Astrocyte (in vitro differentiated cells and primary cell): ENCODE results near the gene HYAL1. TPM values are rescaled to one million over a fixed set of nuclear protein-coding genes. Genes with fewer than 3 reads are reported as not detected.

ENCODE experiments used
- DNase-seq: peaks from one replicate; pipeline ENCODE4 v3.0.0-alpha.2; 2010; ENCODE audit warnings: low read depth
- FAIRE-seq: peaks from 2 replicates; lab custom pipeline; 2011; peaks lifted over from hg19 to GRCh38; lab: Jason Lieb, UNC
- H2AFZ ChIP-seq: 2 replicates; pipeline ENCODE4 v1.6.0; 2012; ENCODE audit warnings: low read depth, low read length, inconsistent platforms
- H3K27ac ChIP-seq: 2 replicates; pipeline ENCODE4 v1.5.1; 2011; ENCODE audit warnings: low read depth, low read length, inconsistent platforms
- H3K27me3 ChIP-seq: 2 replicates; pipeline ENCODE4 v1.6.0; 2011; ENCODE audit warnings: low read length, inconsistent platforms; ENCODE audit not compliant: insufficient read depth
- H3K36me3 ChIP-seq: 2 replicates; pipeline ENCODE4 v1.5.1; 2011; ENCODE audit warnings: low read length, inconsistent platforms; ENCODE audit not compliant: insufficient read depth
- H3K4me1 ChIP-seq: 2 replicates; pipeline ENCODE4 v1.5.1; 2011; ENCODE audit warnings: low read length, inconsistent platforms; ENCODE audit not compliant: insufficient read depth
- H3K4me2 ChIP-seq: 2 replicates; pipeline ENCODE4 v1.6.0; 2012; ENCODE audit warnings: low read length, inconsistent platforms
- H3K4me3 ChIP-seq: 2 replicates; pipeline ENCODE4 v1.5.1; 2011; ENCODE audit warnings: low read depth, mild to moderate bottlenecking, low read length, inconsistent platforms; ENCODE audit not compliant: insufficient read depth
- H3K79me2 ChIP-seq: 2 replicates; pipeline ENCODE4 v1.6.0; 2012; ENCODE audit warnings: mild to moderate bottlenecking, low read length, inconsistent platforms; ENCODE audit not compliant: insufficient read depth
- H3K9ac ChIP-seq: 2 replicates; pipeline ENCODE4 v1.6.0; 2012; ENCODE audit warnings: mild to moderate bottlenecking, low read length, inconsistent platforms
- H3K9me3 ChIP-seq: 2 replicates; pipeline ENCODE4 v1.5.1; 2012; ENCODE audit warnings: low read depth, mild to moderate bottlenecking, low read length, inconsistent platforms; ENCODE audit not compliant: insufficient read depth
- H4K20me1 ChIP-seq: 2 replicates; pipeline ENCODE4 v1.6.0; 2012; ENCODE audit warnings: low read length, inconsistent platforms; ENCODE audit not compliant: insufficient read depth
- H3K27ac Mint-ChIP-seq: one replicate; pipeline ENCODE4 v1.8.0; 2021; ENCODE audit warnings: mild to moderate bottlenecking, mixed read lengths; ENCODE audit not compliant: unreplicated experiment
- H3K27me3 Mint-ChIP-seq: one replicate; pipeline ENCODE4 v1.8.0; 2021; ENCODE audit warnings: low read depth, mixed read lengths; ENCODE audit not compliant: unreplicated experiment
- H3K36me3 Mint-ChIP-seq: one replicate; pipeline ENCODE4 v1.8.0; 2021; ENCODE audit warnings: low read depth, mixed read lengths; ENCODE audit not compliant: unreplicated experiment
- H3K4me1 Mint-ChIP-seq: one replicate; pipeline ENCODE4 v1.8.0; 2021; ENCODE audit warnings: low read depth, mixed read lengths; ENCODE audit not compliant: unreplicated experiment
- H3K4me3 Mint-ChIP-seq: one replicate; pipeline ENCODE4 v1.8.0; 2021; ENCODE audit warnings: mild to moderate bottlenecking, moderate library complexity, mixed read lengths; ENCODE audit not compliant: unreplicated experiment
- H3K9me3 Mint-ChIP-seq: one replicate; pipeline ENCODE4 v1.8.0; 2021; ENCODE audit warnings: mild to moderate bottlenecking, mixed read lengths; ENCODE audit not compliant: unreplicated experiment
- EZH2 ChIP-seq: IDR thresholded peaks from 2 replicates; pipeline ENCODE4 v1.6.1; 2012; ENCODE audit warnings: mild to moderate bottlenecking, low read length, inconsistent platforms; ENCODE audit not compliant: insufficient read depth
- total RNA-seq: library from RNA; stranded (reverse); gene quantifications from 2 replicates; pipeline ENCODE4 v1.2.1, GENCODE V29; 2021
- TF ChIP-seq, protein P1 (sequence below): IDR thresholded peaks from 2 replicates; pipeline ENCODE4 v1.5.1; 2011; ENCODE audit warnings: low read depth, mild to moderate bottlenecking, inconsistent platforms, low read length, moderate library complexity; ENCODE audit not compliant: insufficient read depth

Gene HYAL1
- total RNA-seq, 1 donor from 2014 or later, result 0.27 TPM

DNA sequence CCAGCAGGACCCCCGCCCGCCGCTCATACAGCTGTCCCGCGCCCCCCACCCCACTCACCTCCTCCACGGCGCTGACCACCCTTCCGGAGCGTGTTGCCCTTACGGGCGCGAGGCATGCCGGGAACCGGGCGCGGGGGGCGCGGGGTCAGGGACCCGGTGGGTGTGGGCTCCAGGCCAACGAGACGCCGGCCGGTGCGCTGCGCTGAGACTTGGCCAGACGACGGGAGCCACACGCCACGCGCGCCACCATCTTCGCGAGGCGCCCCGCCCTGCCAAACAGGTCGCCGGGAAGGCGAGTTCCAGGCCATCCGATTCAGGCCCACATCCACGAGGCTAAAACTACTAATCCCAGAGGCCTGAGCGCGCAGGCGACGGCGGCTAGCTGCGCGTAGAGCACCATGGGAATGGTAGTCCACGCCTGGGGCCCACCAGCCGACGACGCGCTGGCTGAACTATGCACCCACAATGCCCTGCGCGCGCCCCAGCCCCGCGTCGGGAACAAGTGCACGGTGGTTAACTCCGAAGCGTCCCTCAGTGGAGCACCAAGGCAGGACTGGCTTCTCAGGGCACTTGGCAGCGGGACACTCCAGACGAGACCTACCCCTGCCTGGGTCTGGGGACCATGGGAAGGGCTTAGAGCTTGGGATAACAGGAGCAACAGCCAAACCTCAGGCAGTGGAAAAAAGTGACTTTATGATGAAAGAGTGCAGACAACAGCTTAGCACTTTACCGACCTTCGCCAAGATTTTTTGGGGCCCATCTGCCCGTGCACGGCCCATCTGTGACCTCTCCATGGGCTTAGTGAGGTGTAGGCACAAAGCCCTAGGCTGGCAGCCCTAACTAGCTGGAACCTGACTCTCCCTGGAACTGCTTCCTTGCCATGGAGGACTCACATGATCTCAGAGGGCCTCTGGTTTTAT, 11.0 kb downstream of the HYAL1 start, which contains the start of gene IFRD2:
IFRD2 (minus strand) TSS at position 271 of the 920 bp plus-strand sequence; CDS start at position 116, 155 bp downstream.
- Histone ChIP-seq H3K4me2 (peak within 1 kb of the TSS; percentile 99), H3K9me3 (no peaks in the 10 kb centered on the region), H4K20me1 (peaks cover 7% of the 10 kb centered on the region), H3K4me1 (peaks cover 14% of the 10 kb centered on the region), H2AFZ (peak within 1 kb of the TSS; percentile 58), H3K4me3 (peak within 1 kb of the TSS; percentile 96), H3K27me3 (no peaks in the 10 kb centered on the region), H3K9ac (peak within 1 kb of the TSS; percentile 95), H3K79me2 (peaks cover 35% of the 10 kb centered on the region), H3K27ac (peak within 1 kb of the TSS; percentile 78), H3K36me3 (peaks cover 14% of the 10 kb centered on the region)
- H3K27me3 Mint-ChIP-seq, result no peaks in the 10 kb centered on the region
- peak; percentile 94 for DNase-seq
- TF ChIP-seq, protein P1, sequence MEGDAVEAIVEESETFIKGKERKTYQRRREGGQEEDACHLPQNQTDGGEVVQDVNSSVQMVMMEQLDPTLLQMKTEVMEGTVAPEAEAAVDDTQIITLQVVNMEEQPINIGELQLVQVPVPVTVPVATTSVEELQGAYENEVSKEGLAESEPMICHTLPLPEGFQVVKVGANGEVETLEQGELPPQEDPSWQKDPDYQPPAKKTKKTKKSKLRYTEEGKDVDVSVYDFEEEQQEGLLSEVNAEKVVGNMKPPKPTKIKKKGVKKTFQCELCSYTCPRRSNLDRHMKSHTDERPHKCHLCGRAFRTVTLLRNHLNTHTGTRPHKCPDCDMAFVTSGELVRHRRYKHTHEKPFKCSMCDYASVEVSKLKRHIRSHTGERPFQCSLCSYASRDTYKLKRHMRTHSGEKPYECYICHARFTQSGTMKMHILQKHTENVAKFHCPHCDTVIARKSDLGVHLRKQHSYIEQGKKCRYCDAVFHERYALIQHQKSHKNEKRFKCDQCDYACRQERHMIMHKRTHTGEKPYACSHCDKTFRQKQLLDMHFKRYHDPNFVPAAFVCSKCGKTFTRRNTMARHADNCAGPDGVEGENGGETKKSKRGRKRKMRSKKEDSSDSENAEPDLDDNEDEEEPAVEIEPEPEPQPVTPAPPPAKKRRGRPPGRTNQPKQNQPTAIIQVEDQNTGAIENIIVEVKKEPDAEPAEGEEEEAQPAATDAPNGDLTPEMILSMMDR, result no peak
- TF ChIP-seq EZH2, result no peak
- peak within 1 kb of the TSS; percentile 90 for H3K27ac Mint-ChIP-seq
- H3K36me3 Mint-ChIP-seq, result no peaks in the 10 kb centered on the region
- H3K4me3 Mint-ChIP-seq, result peak within 1 kb of the TSS; percentile 90
- peak; percentile 69 for FAIRE-seq
- no peaks in the 10 kb centered on the region for H3K9me3 Mint-ChIP-seq
- H3K4me1 Mint-ChIP-seq, result peaks cover 7% of the 10 kb centered on the region

GRCh38 chr3:50290161-50290641, 13.2 kb downstream of the HYAL1 start:
- Mint-ChIP-seq H3K27me3 (no peaks in the 10 kb centered on the region), H3K4me1 (peaks cover 7% of the 10 kb centered on the region), H3K9me3 (no peaks in the 10 kb centered on the region), H3K27ac (no peak overlapping the region), H3K4me3 (no peak overlapping the region), H3K36me3 (no peaks in the 10 kb centered on the region)
- Histone ChIP-seq H3K79me2 (peaks cover 32% of the 10 kb centered on the region), H3K4me1 (peaks cover 14% of the 10 kb centered on the region), H3K4me3 (no peak overlapping the region), H3K4me2 (peak overlapping the region; percentile 11), H3K9ac (no peak overlapping the region), H4K20me1 (peaks cover 7% of the 10 kb centered on the region), H3K27me3 (no peaks in the 10 kb centered on the region), H3K36me3 (peaks cover 14% of the 10 kb centered on the region), H3K27ac (no peak overlapping the region), H2AFZ (no peak overlapping the region), H3K9me3 (no peaks in the 10 kb centered on the region)
- DNase-seq, result no peak
- no peak for TF ChIP-seq EZH2
- TF ChIP-seq, protein P1, result no peak
- FAIRE-seq, result no peak
